Hair follicular keratinocyte (primary cell): ENCODE data around the gene CXCL17. TPM values are rescaled to one million over a fixed set of nuclear protein-coding genes. Genes with fewer than 3 reads are reported as not detected.

Source experiments
- total RNA-seq: library from RNA; depleted of rRNA; stranded (reverse); fragments of >200 nt; gene quantifications from 2 replicates; pipeline ENCODE4 v1.2.3, GENCODE V29; 2015

Gene CXCL17
- total RNA-seq, result not detected in 2 replicates

GRCh38 chr19:42442833-42443232 is at the start of gene CXCL17:
CXCL17 (minus strand) TSS chr19:42442946; CDS start chr19:42442832, 114 bp downstream.

GRCh38 chr19:42427313-42427712 is 15.4 kb downstream of the CXCL17 start, which contains the start of gene LIPE:
LIPE (minus strand) TSS chr19:42427388; CDS start chr19:42427149, 239 bp downstream.

DNA sequence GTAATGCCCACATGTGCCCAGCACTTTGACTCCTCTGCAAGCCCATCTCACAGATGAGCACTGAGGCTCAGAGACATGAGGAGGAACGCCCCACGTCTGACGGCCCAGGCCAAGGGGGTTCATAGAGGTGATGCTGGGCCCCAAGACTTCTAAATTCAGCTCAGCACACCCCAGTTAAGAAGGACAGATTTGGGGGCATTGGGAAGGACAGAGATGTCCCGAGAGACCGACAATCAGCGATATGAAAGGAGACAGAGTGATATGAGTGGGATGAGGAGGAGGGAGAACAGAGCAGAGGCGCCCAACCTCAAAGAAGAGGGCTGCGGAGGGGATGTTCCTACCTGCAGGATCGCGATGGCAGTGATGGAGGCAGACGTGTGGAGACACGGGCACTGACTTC is 52.8 kb downstream of the CXCL17 start, which contains the start of gene CNFN:
Gene CNFN (minus strand): TSS at position 399 of the 400 bp plus-strand sequence. CDS start 1,260 bp downstream, outside the sequence.

Other genes starting within 250 kb of the CXCL17 start
- 42.2 and 44.1 TPM in 2 replicates for gene DEDD2, start 225.3 kb downstream of the CXCL17 start, total RNA-seq
- gene ZNF526, start 222.6 kb downstream of the CXCL17 start, total RNA-seq, result 4.8 and 6.3 TPM in 2 replicates
- 22.4 and 22.7 TPM in 2 replicates for gene GSK3A, start 200.3 kb downstream of the CXCL17 start, total RNA-seq
- gene ERF, start 187.8 kb downstream of the CXCL17 start, total RNA-seq, result 67.2 and 121 TPM in 2 replicates
- gene CIC, start 173.7 kb downstream of the CXCL17 start, total RNA-seq, result 47.4 and 52.2 TPM in 2 replicates
- gene PRR19, start 140.8 kb downstream of the CXCL17 start, total RNA-seq, result 0.80 and 2.1 TPM in 2 replicates
- 64.2 and 85.3 TPM in 2 replicates for gene PAFAH1B3, start 140.3 kb downstream of the CXCL17 start, total RNA-seq
- not detected in 2 replicates for gene TMEM145, start 129.6 kb downstream of the CXCL17 start, total RNA-seq
- 7.3 and 13.6 TPM in 2 replicates for gene MEGF8, start 117.3 kb downstream of the CXCL17 start, total RNA-seq
- gene CNFN, start 52.6 kb downstream of the CXCL17 start, total RNA-seq, result 1.7 and 4.1 TPM in 2 replicates
- 20.8 and 23.8 TPM in 2 replicates for gene LIPE, start 15.6 kb downstream of the CXCL17 start, total RNA-seq
- 1.1 and 2.0 TPM in 2 replicates for gene CEACAM1, start 85.5 kb upstream of the CXCL17 start, total RNA-seq
- gene CEACAM8, start 152.0 kb upstream of the CXCL17 start, total RNA-seq, result not detected in 2 replicates